Measurements from ENCODE around the gene TMEM198. TPM values are rescaled to one million over a fixed set of nuclear protein-coding genes. Genes with fewer than 3 reads are reported as not detected.
A peak's percentile ranks its signal among the peaks of the same experiment; 100 is the strongest.

The TMEM198 gene
- total and polyA plus RNA-seq, 9 of the 15 experiments (the other 6 are each of a cell fraction or from before 2014, with no cell fraction given), result 0.03 to 3.8 (median 1.0) TPM

GRCh38 chr2:219541611-219542180 lies 2.1 kb upstream of the TMEM198 start (continued):
- TF ChIP-seq CTCF (IDR thresholded peaks at IDR 0.05 in 2 of 3, conservative IDR thresholded peaks at IDR 0.05 in 1 of 3; ENCODE audit: insufficient read depth in 2 of 3, low read depth in 1 of 3, low read length in 3 of 3), result peak; percentile 68 to 97 (median 90)
- TF ChIP-seq ZBTB17 (CRISPR knock-in tag; IDR thresholded peaks at IDR 0.05), result peak; percentile 61; the same call in 1 of the 2 replicates
- TF ChIP-seq, protein P1, sequence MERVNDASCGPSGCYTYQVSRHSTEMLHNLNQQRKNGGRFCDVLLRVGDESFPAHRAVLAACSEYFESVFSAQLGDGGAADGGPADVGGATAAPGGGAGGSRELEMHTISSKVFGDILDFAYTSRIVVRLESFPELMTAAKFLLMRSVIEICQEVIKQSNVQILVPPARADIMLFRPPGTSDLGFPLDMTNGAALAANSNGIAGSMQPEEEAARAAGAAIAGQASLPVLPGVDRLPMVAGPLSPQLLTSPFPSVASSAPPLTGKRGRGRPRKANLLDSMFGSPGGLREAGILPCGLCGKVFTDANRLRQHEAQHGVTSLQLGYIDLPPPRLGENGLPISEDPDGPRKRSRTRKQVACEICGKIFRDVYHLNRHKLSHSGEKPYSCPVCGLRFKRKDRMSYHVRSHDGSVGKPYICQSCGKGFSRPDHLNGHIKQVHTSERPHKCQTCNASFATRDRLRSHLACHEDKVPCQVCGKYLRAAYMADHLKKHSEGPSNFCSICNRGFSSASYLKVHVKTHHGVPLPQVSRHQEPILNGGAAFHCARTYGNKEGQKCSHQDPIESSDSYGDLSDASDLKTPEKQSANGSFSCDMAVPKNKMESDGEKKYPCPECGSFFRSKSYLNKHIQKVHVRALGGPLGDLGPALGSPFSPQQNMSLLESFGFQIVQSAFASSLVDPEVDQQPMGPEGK (CRISPR knock-in tag; IDR thresholded peaks at IDR 0.05; ENCODE audit: borderline replicate concordance), result no peak
- TF ChIP-seq, protein P2, sequence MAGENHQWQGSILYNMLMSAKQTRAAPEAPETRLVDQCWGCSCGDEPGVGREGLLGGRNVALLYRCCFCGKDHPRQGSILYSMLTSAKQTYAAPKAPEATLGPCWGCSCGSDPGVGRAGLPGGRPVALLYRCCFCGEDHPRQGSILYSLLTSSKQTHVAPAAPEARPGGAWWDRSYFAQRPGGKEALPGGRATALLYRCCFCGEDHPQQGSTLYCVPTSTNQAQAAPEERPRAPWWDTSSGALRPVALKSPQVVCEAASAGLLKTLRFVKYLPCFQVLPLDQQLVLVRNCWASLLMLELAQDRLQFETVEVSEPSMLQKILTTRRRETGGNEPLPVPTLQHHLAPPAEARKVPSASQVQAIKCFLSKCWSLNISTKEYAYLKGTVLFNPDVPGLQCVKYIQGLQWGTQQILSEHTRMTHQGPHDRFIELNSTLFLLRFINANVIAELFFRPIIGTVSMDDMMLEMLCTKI (IDR thresholded peaks at IDR 0.05; ENCODE audit: partially characterized antibody), result no peak
- TF ChIP-seq ZNF143 (CRISPR knock-in tag; IDR thresholded peaks at IDR 0.05), result 0 out of 2 replicates have a peak, but pooled peaks have one; percentile 28
- TF ChIP-seq FOXP1 (CRISPR knock-in tag; IDR thresholded peaks at IDR 0.05), result peak; percentile 88
- TF ChIP-seq ZBED1 (IDR thresholded peaks at IDR 0.05), result no peak
- TF ChIP-seq ZNF696 (CRISPR knock-in tag; conservative IDR thresholded peaks at IDR 0.05), result no peak
- no peak for TF ChIP-seq KDM5B (IDR thresholded peaks at IDR 0.05; ENCODE audit: insufficient replicate concordance, low read depth, low read length)
- TF ChIP-seq, protein P3, sequence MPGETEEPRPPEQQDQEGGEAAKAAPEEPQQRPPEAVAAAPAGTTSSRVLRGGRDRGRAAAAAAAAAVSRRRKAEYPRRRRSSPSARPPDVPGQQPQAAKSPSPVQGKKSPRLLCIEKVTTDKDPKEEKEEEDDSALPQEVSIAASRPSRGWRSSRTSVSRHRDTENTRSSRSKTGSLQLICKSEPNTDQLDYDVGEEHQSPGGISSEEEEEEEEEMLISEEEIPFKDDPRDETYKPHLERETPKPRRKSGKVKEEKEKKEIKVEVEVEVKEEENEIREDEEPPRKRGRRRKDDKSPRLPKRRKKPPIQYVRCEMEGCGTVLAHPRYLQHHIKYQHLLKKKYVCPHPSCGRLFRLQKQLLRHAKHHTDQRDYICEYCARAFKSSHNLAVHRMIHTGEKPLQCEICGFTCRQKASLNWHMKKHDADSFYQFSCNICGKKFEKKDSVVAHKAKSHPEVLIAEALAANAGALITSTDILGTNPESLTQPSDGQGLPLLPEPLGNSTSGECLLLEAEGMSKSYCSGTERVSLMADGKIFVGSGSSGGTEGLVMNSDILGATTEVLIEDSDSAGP (CRISPR knock-in tag; IDR thresholded peaks at IDR 0.05), result no peak
- TF ChIP-seq GATA2 (CRISPR knock-in tag; IDR thresholded peaks at IDR 0.05), result no peak
- TF ChIP-seq RAD51 (IDR thresholded peaks at IDR 0.05; ENCODE audit: borderline replicate concordance, low read depth), result no peak
- no peak for TF ChIP-seq HDAC8 (tag; IDR thresholded peaks at IDR 0.05)
- no peak for TF ChIP-seq FOXJ2 (tag; IDR thresholded peaks at IDR 0.05)
- no peak for TF ChIP-seq NEUROD1 (IDR thresholded peaks at IDR 0.05; ENCODE audit: borderline replicate concordance, low read depth, low read length, partially characterized antibody)
- TF ChIP-seq ZNF518B (CRISPR knock-in tag; IDR thresholded peaks at IDR 0.05), result no peak
- TF ChIP-seq BCL6 (CRISPR knock-in tag; IDR thresholded peaks at IDR 0.05), result no peak

All from K562 (cell line).